HL-60 (cell line): ENCODE data around the gene NXPH4.

Experiments used
- DNase-seq, 2 experiments: peaks; one replicate each; pipeline ENCODE4 v3.0.0-alpha.2; 2010 to 2020; ENCODE audit warnings: low read depth in 1 of 2, low spot score in 1 of 2
- H3K27ac ChIP-seq: fragments of 250-450 bp; sonication (Bioruptor Pico); replicated peaks from 2 replicates; pipeline ENCODE4 v1.5.1; 2020; ENCODE audit warnings: mild to moderate bottlenecking, moderate library complexity
- H3K27me3 ChIP-seq: fragments of 250-450 bp; sonication (Bioruptor Pico); 2 replicates; pipeline ENCODE4 v1.5.1; 2021; ENCODE audit warnings: mild to moderate bottlenecking, moderate library complexity; ENCODE audit not compliant: insufficient read depth, poor library complexity, severe bottlenecking
- H3K4me3 ChIP-seq: replicated peaks from 2 replicates; pipeline ENCODE4 v1.5.1; 2011; ENCODE audit warnings: mild to moderate bottlenecking, control low read depth, low read length; ENCODE audit not compliant: insufficient read depth
- CTCF ChIP-seq: IDR thresholded peaks from one replicate; pipeline ENCODE4 v1.5.1; 2011; ENCODE audit warnings: low read length, control low read depth, inconsistent platforms; ENCODE audit not compliant: insufficient read depth
- GABPA ChIP-seq: IDR thresholded peaks from 2 replicates; pipeline ENCODE4 v1.6.1; 2012; ENCODE audit warnings: low read depth
- POLR2AphosphoS5 ChIP-seq: IDR thresholded peaks from 2 replicates; pipeline ENCODE4 v1.6.1; 2012; ENCODE audit warnings: low read depth
- REST ChIP-seq: IDR thresholded peaks from 2 replicates; pipeline ENCODE4 v1.6.1; 2012; ENCODE audit warnings: low read depth; ENCODE audit not compliant: insufficient replicate concordance
- SPI1 ChIP-seq: IDR thresholded peaks from 2 replicates; pipeline ENCODE4 v1.6.1; 2012; ENCODE audit warnings: low read depth, mild to moderate bottlenecking, borderline replicate concordance

Gene NXPH4

GRCh38 chr12:57215065-57215464, 1.5 kb upstream of the NXPH4 start:
- TF ChIP-seq GABPA = no peak
- no peak for TF ChIP-seq REST
- TF ChIP-seq POLR2AphosphoS5 = no peak
- TF ChIP-seq CTCF = no peak
- TF ChIP-seq SPI1 = no peak
- DNase-seq = no peak
- H3K4me3 ChIP-seq = no peak overlapping the region
- H3K27me3 ChIP-seq = peaks cover 53% of the 10 kb centered on the region
- no peak overlapping the region for H3K27ac ChIP-seq

- no peak for DNase-seq
- Histone ChIP-seq H3K27ac (no peak overlapping the region), H3K27me3 (peaks cover 58% of the 10 kb centered on the region), H3K4me3 (no peak overlapping the region)
- TF ChIP-seq REST = no peak
Observed at GRCh38 chr12:57215668-57216013, 953 bp upstream of the NXPH4 start.

GRCh38 chr12:57216921-57217879, 606 bp downstream of the NXPH4 start:
- H3K27me3 ChIP-seq = peaks cover 74% of the 10 kb centered on the region
- no peak for DNase-seq
- TF ChIP-seq CTCF = no peak
- no peak overlapping the region for H3K27ac ChIP-seq
- 0 out of 2 replicates have a peak overlapping the region, but pooled peaks have one; percentile 13 for H3K4me3 ChIP-seq

- DNase-seq = no peak
- no peak for TF ChIP-seq POLR2AphosphoS5
- TF ChIP-seq GABPA = no peak
- no peak for TF ChIP-seq SPI1
- no peak for TF ChIP-seq REST
- no peak for TF ChIP-seq CTCF
- Histone ChIP-seq H3K27ac (no peak overlapping the region), H3K4me3 (no peak overlapping the region), H3K27me3 (peaks cover 82% of the 10 kb centered on the region)
Observed at GRCh38 chr12:57218030-57218853, 1.6 kb downstream of the NXPH4 start.
